Astrocyte (in vitro differentiated cells and primary cell): Measurements from ENCODE around the gene SLC19A1. TPM values are rescaled to one million over a fixed set of nuclear protein-coding genes. Genes with fewer than 3 reads are reported as not detected.

ENCODE experiments used
- DNase-seq: peaks from one replicate; pipeline ENCODE4 v3.0.0-alpha.2; 2010; ENCODE audit warnings: low read depth
- FAIRE-seq: peaks from 2 replicates; lab custom pipeline; 2011; peaks lifted over from hg19 to GRCh38; lab: Jason Lieb, UNC
- H2AFZ ChIP-seq: 2 replicates; pipeline ENCODE4 v1.6.0; 2012; ENCODE audit warnings: low read depth, low read length, inconsistent platforms
- H3K27ac ChIP-seq: 2 replicates; pipeline ENCODE4 v1.5.1; 2011; ENCODE audit warnings: low read depth, low read length, inconsistent platforms
- H3K27me3 ChIP-seq: 2 replicates; pipeline ENCODE4 v1.6.0; 2011; ENCODE audit warnings: low read length, inconsistent platforms; ENCODE audit not compliant: insufficient read depth
- H3K36me3 ChIP-seq: 2 replicates; pipeline ENCODE4 v1.5.1; 2011; ENCODE audit warnings: low read length, inconsistent platforms; ENCODE audit not compliant: insufficient read depth
- H3K4me1 ChIP-seq: 2 replicates; pipeline ENCODE4 v1.5.1; 2011; ENCODE audit warnings: low read length, inconsistent platforms; ENCODE audit not compliant: insufficient read depth
- H3K4me2 ChIP-seq: 2 replicates; pipeline ENCODE4 v1.6.0; 2012; ENCODE audit warnings: low read length, inconsistent platforms
- H3K4me3 ChIP-seq: 2 replicates; pipeline ENCODE4 v1.5.1; 2011; ENCODE audit warnings: low read depth, mild to moderate bottlenecking, low read length, inconsistent platforms; ENCODE audit not compliant: insufficient read depth
- H3K79me2 ChIP-seq: 2 replicates; pipeline ENCODE4 v1.6.0; 2012; ENCODE audit warnings: mild to moderate bottlenecking, low read length, inconsistent platforms; ENCODE audit not compliant: insufficient read depth
- H3K9ac ChIP-seq: 2 replicates; pipeline ENCODE4 v1.6.0; 2012; ENCODE audit warnings: mild to moderate bottlenecking, low read length, inconsistent platforms
- H3K9me3 ChIP-seq: 2 replicates; pipeline ENCODE4 v1.5.1; 2012; ENCODE audit warnings: low read depth, mild to moderate bottlenecking, low read length, inconsistent platforms; ENCODE audit not compliant: insufficient read depth
- H4K20me1 ChIP-seq: 2 replicates; pipeline ENCODE4 v1.6.0; 2012; ENCODE audit warnings: low read length, inconsistent platforms; ENCODE audit not compliant: insufficient read depth
- H3K27ac Mint-ChIP-seq: one replicate; pipeline ENCODE4 v1.8.0; 2021; ENCODE audit warnings: mild to moderate bottlenecking, mixed read lengths; ENCODE audit not compliant: unreplicated experiment
- H3K27me3 Mint-ChIP-seq: one replicate; pipeline ENCODE4 v1.8.0; 2021; ENCODE audit warnings: low read depth, mixed read lengths; ENCODE audit not compliant: unreplicated experiment
- H3K36me3 Mint-ChIP-seq: one replicate; pipeline ENCODE4 v1.8.0; 2021; ENCODE audit warnings: low read depth, mixed read lengths; ENCODE audit not compliant: unreplicated experiment
- H3K4me1 Mint-ChIP-seq: one replicate; pipeline ENCODE4 v1.8.0; 2021; ENCODE audit warnings: low read depth, mixed read lengths; ENCODE audit not compliant: unreplicated experiment
- H3K4me3 Mint-ChIP-seq: one replicate; pipeline ENCODE4 v1.8.0; 2021; ENCODE audit warnings: mild to moderate bottlenecking, moderate library complexity, mixed read lengths; ENCODE audit not compliant: unreplicated experiment
- H3K9me3 Mint-ChIP-seq: one replicate; pipeline ENCODE4 v1.8.0; 2021; ENCODE audit warnings: mild to moderate bottlenecking, mixed read lengths; ENCODE audit not compliant: unreplicated experiment
- CTCF ChIP-seq: IDR thresholded peaks from 2 replicates; pipeline ENCODE4 v1.5.1; 2011; ENCODE audit warnings: low read depth, mild to moderate bottlenecking, inconsistent platforms, low read length, moderate library complexity; ENCODE audit not compliant: insufficient read depth
- EZH2 ChIP-seq: IDR thresholded peaks from 2 replicates; pipeline ENCODE4 v1.6.1; 2012; ENCODE audit warnings: mild to moderate bottlenecking, low read length, inconsistent platforms; ENCODE audit not compliant: insufficient read depth
- total RNA-seq: library from RNA; stranded (reverse); gene quantifications from 2 replicates; pipeline ENCODE4 v1.2.1, GENCODE V29; 2021

Gene SLC19A1
- total RNA-seq, 1 donor from 2014 or later, result 11.7 TPM

GRCh38 chr21:45479691-45480675, 62.3 kb downstream of the SLC19A1 start:
- peaks cover 5% of the 10 kb centered on the region for H3K4me1 ChIP-seq
- no peak overlapping the region for H2AFZ ChIP-seq
- peaks cover 9% of the 10 kb centered on the region for H3K4me1 Mint-ChIP-seq
- no peak overlapping the region for H3K4me2 ChIP-seq
- H3K36me3 Mint-ChIP-seq, result peaks cover 8% of the 10 kb centered on the region
- H3K4me3 ChIP-seq, result no peak overlapping the region
- H3K9me3 ChIP-seq, result peaks cover 4% of the 10 kb centered on the region
- DNase-seq, result no peak
- no peak overlapping the region for H3K27ac ChIP-seq
- no peaks in the 10 kb centered on the region for H3K79me2 ChIP-seq
- no peak overlapping the region for H3K27ac Mint-ChIP-seq
- H3K36me3 ChIP-seq, result peaks cover 4% of the 10 kb centered on the region
- H3K4me3 Mint-ChIP-seq, result no peak overlapping the region
- no peaks in the 10 kb centered on the region for H3K9me3 Mint-ChIP-seq
- no peaks in the 10 kb centered on the region for H3K27me3 ChIP-seq
- TF ChIP-seq EZH2, result no peak
- TF ChIP-seq CTCF, result no peak
- H3K27me3 Mint-ChIP-seq, result no peaks in the 10 kb centered on the region
- no peak overlapping the region for H3K9ac ChIP-seq
- H4K20me1 ChIP-seq, result peaks cover 11% of the 10 kb centered on the region
- no peak for FAIRE-seq

- H3K9me3 ChIP-seq, result peaks cover 4% of the 10 kb centered on the region
- H3K27ac Mint-ChIP-seq, result no peak overlapping the region
- H3K4me3 Mint-ChIP-seq, result no peak overlapping the region
- H3K9me3 Mint-ChIP-seq, result no peaks in the 10 kb centered on the region
- H3K4me2 ChIP-seq, result no peak overlapping the region
- no peak overlapping the region for H3K4me3 ChIP-seq
- no peak for TF ChIP-seq CTCF
- no peak for TF ChIP-seq EZH2
- peaks cover 8% of the 10 kb centered on the region for H3K36me3 Mint-ChIP-seq
- H3K4me1 ChIP-seq, result peaks cover 5% of the 10 kb centered on the region
- H3K27me3 Mint-ChIP-seq, result no peaks in the 10 kb centered on the region
- no peak overlapping the region for H3K27ac ChIP-seq
- H2AFZ ChIP-seq, result no peak overlapping the region
- DNase-seq (no peak), FAIRE-seq (peak; percentile 23)
- H3K4me1 Mint-ChIP-seq, result peaks cover 10% of the 10 kb centered on the region
- no peak overlapping the region for H3K9ac ChIP-seq
- peaks cover 4% of the 10 kb centered on the region for H3K36me3 ChIP-seq
- peaks cover 3% of the 10 kb centered on the region for H3K79me2 ChIP-seq
- H3K27me3 ChIP-seq, result no peaks in the 10 kb centered on the region
- H4K20me1 ChIP-seq, result peaks cover 17% of the 10 kb centered on the region
Observed at GRCh38 chr21:45478816-45479669, 63.2 kb downstream of the SLC19A1 start.
